Mesendoderm (in vitro differentiated cells): ENCODE measurements around the gene CACNG1.

Experiments
- DNase-seq: peaks from one replicate; pipeline ENCODE4 v3.0.0; 2013
- H2AK5ac ChIP-seq: 2 replicates; pipeline ENCODE4 v1.6.1; 2013; ENCODE audit warnings: low read length, inconsistent platforms
- H2BK120ac ChIP-seq: 2 replicates; pipeline ENCODE4 v1.6.1; 2013; ENCODE audit warnings: low read depth, mild to moderate bottlenecking, low read length, moderate library complexity, mixed read lengths
- H2BK15ac ChIP-seq: replicated peaks from 2 replicates; pipeline ENCODE4 v1.6.1; 2013; ENCODE audit warnings: low read depth, mild to moderate bottlenecking, moderate library complexity
- H2BK5ac ChIP-seq: 2 replicates; pipeline ENCODE4 v1.6.1; 2013; ENCODE audit warnings: low read length, inconsistent platforms
- H3K18ac ChIP-seq: 2 replicates; pipeline ENCODE4 v1.6.1; 2013; ENCODE audit warnings: mild to moderate bottlenecking, low read length, mixed read lengths
- H3K23ac ChIP-seq: one replicate; pipeline ENCODE4 v1.6.1; 2013; ENCODE audit warnings: low read length
- H3K27ac ChIP-seq: 2 replicates; pipeline ENCODE4 v1.5.1; 2013; ENCODE audit warnings: low read depth, mild to moderate bottlenecking, inconsistent platforms, low read length, moderate library complexity
- H3K27me3 ChIP-seq: 2 replicates; pipeline ENCODE4 v1.6.1; 2013; ENCODE audit warnings: low read length, control low read depth, mild to moderate bottlenecking, inconsistent platforms; ENCODE audit not compliant: insufficient read depth, poor library complexity
- H3K36me3 ChIP-seq: 2 replicates; pipeline ENCODE4 v1.6.1; 2013; ENCODE audit warnings: low read length, inconsistent platforms; ENCODE audit not compliant: control insufficient read depth, insufficient read depth
- H3K4ac ChIP-seq: one replicate; pipeline ENCODE4 v1.6.1; 2013; ENCODE audit warnings: low read depth, mild to moderate bottlenecking, low read length, moderate library complexity
- H3K4me1 ChIP-seq: 2 replicates; pipeline ENCODE4 v1.6.1; 2013; ENCODE audit warnings: low read depth, low read length, inconsistent platforms; ENCODE audit not compliant: control insufficient read depth
- H3K4me2 ChIP-seq: 2 replicates; pipeline ENCODE4 v1.6.1; 2013; ENCODE audit warnings: low read length
- H3K4me3 ChIP-seq: 2 replicates; pipeline ENCODE4 v1.5.1; 2013; ENCODE audit warnings: mild to moderate bottlenecking, low read length
- H3K56ac ChIP-seq: one replicate; pipeline ENCODE4 v1.6.1; 2013; ENCODE audit warnings: low read length
- H3K79me1 ChIP-seq: 2 replicates; pipeline ENCODE4 v1.6.1; 2013; ENCODE audit warnings: low read length, inconsistent platforms
- H3K79me2 ChIP-seq: 2 replicates; pipeline ENCODE4 v1.6.1; 2013; ENCODE audit warnings: mild to moderate bottlenecking, low read length; ENCODE audit not compliant: control insufficient read depth, insufficient read depth
- H3K9ac ChIP-seq: 2 replicates; pipeline ENCODE4 v1.6.1; 2013; ENCODE audit warnings: low read length, inconsistent platforms
- H4K5ac ChIP-seq: one replicate; pipeline ENCODE4 v1.6.1; 2013; ENCODE audit warnings: low read length
- H4K8ac ChIP-seq: one replicate; pipeline ENCODE4 v1.6.1; 2013; ENCODE audit warnings: low read depth, mild to moderate bottlenecking, control low read depth, low read length, moderate library complexity
- WGBS: extraction: QIAGEN DNeasy Blood & Tissue Kit; methylation state at CpG from one replicate; pipeline ENCODE4 v1.1.7; 2013; ENCODE audit warnings: low lambda C conversion rate, missing lambda C conversion rate; ENCODE audit not compliant: insufficient coverage; ENCODE audit errors: extremely low coverage; 5-methylcytosine and 5-hydroxymethylcytosine counted together

Gene CACNG1

GRCh38 chr17:67049025-67049739, 4.8 kb downstream of the CACNG1 start:
- Histone ChIP-seq H4K8ac (no peak overlapping the region), H2BK120ac (no peak overlapping the region), H3K4me3 (no peak overlapping the region), H3K18ac (no peak overlapping the region), H3K23ac (no peak overlapping the region), H3K36me3 (no peaks in the 10 kb centered on the region), H2BK5ac (no peak overlapping the region), H4K5ac (no peak overlapping the region), H3K79me1 (no peaks in the 10 kb centered on the region), H3K4ac (no peak overlapping the region), H3K27ac (no peak overlapping the region), H3K56ac (no peak overlapping the region), H3K9ac (no peak overlapping the region), H3K4me1 (no peaks in the 10 kb centered on the region), H3K27me3 (no peaks in the 10 kb centered on the region), H3K4me2 (no peak overlapping the region), H2AK5ac (no peak overlapping the region), H3K79me2 (no peaks in the 10 kb centered on the region), H2BK15ac (no peak overlapping the region)
- no CpG with 5 or more reads among the region's 5 CpGs for WGBS
- no peak for DNase-seq

- DNase-seq: no peak
- no CpG with 5 or more reads among the region's 1 CpG for WGBS
- no peak overlapping the region for H3K56ac ChIP-seq
Measured at GRCh38 chr17:67050066-67050465, 5.7 kb downstream of the CACNG1 start.

GRCh38 chr17:67050471-67051154, 6.3 kb downstream of the CACNG1 start:
- H4K8ac ChIP-seq: no peak overlapping the region
- no peaks in the 10 kb centered on the region for H3K4me1 ChIP-seq
- H3K4ac ChIP-seq: no peak overlapping the region
- WGBS: no CpG with 5 or more reads among the region's 6 CpGs
- H3K4me2 ChIP-seq: no peak overlapping the region
- no peaks in the 10 kb centered on the region for H3K36me3 ChIP-seq
- H3K23ac ChIP-seq: no peak overlapping the region
- no peak for DNase-seq
- no peak overlapping the region for H2BK120ac ChIP-seq
- no peaks in the 10 kb centered on the region for H3K79me1 ChIP-seq
- H3K27me3 ChIP-seq: no peaks in the 10 kb centered on the region
- H4K5ac ChIP-seq: no peak overlapping the region
- H2BK15ac ChIP-seq: no peak overlapping the region
- no peaks in the 10 kb centered on the region for H3K79me2 ChIP-seq
- H3K9ac ChIP-seq: no peak overlapping the region
- H3K27ac ChIP-seq: no peak overlapping the region
- H3K18ac ChIP-seq: no peak overlapping the region
- no peak overlapping the region for H3K56ac ChIP-seq
- no peak overlapping the region for H3K4me3 ChIP-seq
- H2BK5ac ChIP-seq: no peak overlapping the region
- no peak overlapping the region for H2AK5ac ChIP-seq

More at GRCh38 chr17:67050066-67050465, 5.7 kb downstream of the CACNG1 start:
- Histone ChIP-seq H4K8ac (no peak overlapping the region), H3K79me2 (no peaks in the 10 kb centered on the region), H3K4me2 (no peak overlapping the region), H3K4ac (no peak overlapping the region), H2BK15ac (no peak overlapping the region), H4K5ac (no peak overlapping the region), H2BK5ac (no peak overlapping the region), H3K4me3 (no peak overlapping the region), H3K27me3 (no peaks in the 10 kb centered on the region), H2BK120ac (no peak overlapping the region), H3K9ac (no peak overlapping the region), H3K79me1 (no peaks in the 10 kb centered on the region), H3K18ac (no peak overlapping the region), H3K4me1 (no peaks in the 10 kb centered on the region), H2AK5ac (no peak overlapping the region), H3K36me3 (no peaks in the 10 kb centered on the region), H3K23ac (no peak overlapping the region), H3K27ac (no peak overlapping the region)

GRCh38 chr17:67051155-67051538, 6.8 kb downstream of the CACNG1 start:
- Histone ChIP-seq H3K79me2 (no peaks in the 10 kb centered on the region), H2BK120ac (no peak overlapping the region), H4K5ac (no peak overlapping the region), H3K4me3 (no peak overlapping the region), H3K27ac (no peak overlapping the region), H2BK5ac (no peak overlapping the region), H4K8ac (no peak overlapping the region), H3K56ac (no peak overlapping the region), H3K9ac (no peak overlapping the region), H3K79me1 (no peaks in the 10 kb centered on the region), H3K4me2 (no peak overlapping the region), H3K4ac (no peak overlapping the region), H2BK15ac (no peak overlapping the region), H3K27me3 (no peaks in the 10 kb centered on the region), H3K36me3 (no peaks in the 10 kb centered on the region), H3K4me1 (no peaks in the 10 kb centered on the region), H3K23ac (no peak overlapping the region), H3K18ac (no peak overlapping the region), H2AK5ac (no peak overlapping the region)
- no CpG with 5 or more reads among the region's 4 CpGs for WGBS
- DNase-seq: no peak

GRCh38 chr17:67051837-67052236, 7.5 kb downstream of the CACNG1 start:
- H3K79me1 ChIP-seq: no peaks in the 10 kb centered on the region
- no peak overlapping the region for H2AK5ac ChIP-seq
- no peak overlapping the region for H3K4me2 ChIP-seq
- no peak overlapping the region for H2BK120ac ChIP-seq
- H3K4ac ChIP-seq: no peak overlapping the region
- H3K4me3 ChIP-seq: no peak overlapping the region
- H3K27ac ChIP-seq: no peak overlapping the region
- no peak overlapping the region for H3K18ac ChIP-seq
- no peak overlapping the region for H4K8ac ChIP-seq
- H3K56ac ChIP-seq: no peak overlapping the region
- H3K9ac ChIP-seq: no peak overlapping the region
- no peaks in the 10 kb centered on the region for H3K4me1 ChIP-seq
- H3K79me2 ChIP-seq: no peaks in the 10 kb centered on the region
- H4K5ac ChIP-seq: no peak overlapping the region
- no peaks in the 10 kb centered on the region for H3K36me3 ChIP-seq
- H3K27me3 ChIP-seq: no peaks in the 10 kb centered on the region
- DNase-seq: no peak
- no peak overlapping the region for H2BK5ac ChIP-seq
- no CpG with 5 or more reads among the region's 5 CpGs for WGBS
- no peak overlapping the region for H2BK15ac ChIP-seq
- no peak overlapping the region for H3K23ac ChIP-seq
